ENCODE measurements around the gene KIT.

The KIT gene

DNA sequence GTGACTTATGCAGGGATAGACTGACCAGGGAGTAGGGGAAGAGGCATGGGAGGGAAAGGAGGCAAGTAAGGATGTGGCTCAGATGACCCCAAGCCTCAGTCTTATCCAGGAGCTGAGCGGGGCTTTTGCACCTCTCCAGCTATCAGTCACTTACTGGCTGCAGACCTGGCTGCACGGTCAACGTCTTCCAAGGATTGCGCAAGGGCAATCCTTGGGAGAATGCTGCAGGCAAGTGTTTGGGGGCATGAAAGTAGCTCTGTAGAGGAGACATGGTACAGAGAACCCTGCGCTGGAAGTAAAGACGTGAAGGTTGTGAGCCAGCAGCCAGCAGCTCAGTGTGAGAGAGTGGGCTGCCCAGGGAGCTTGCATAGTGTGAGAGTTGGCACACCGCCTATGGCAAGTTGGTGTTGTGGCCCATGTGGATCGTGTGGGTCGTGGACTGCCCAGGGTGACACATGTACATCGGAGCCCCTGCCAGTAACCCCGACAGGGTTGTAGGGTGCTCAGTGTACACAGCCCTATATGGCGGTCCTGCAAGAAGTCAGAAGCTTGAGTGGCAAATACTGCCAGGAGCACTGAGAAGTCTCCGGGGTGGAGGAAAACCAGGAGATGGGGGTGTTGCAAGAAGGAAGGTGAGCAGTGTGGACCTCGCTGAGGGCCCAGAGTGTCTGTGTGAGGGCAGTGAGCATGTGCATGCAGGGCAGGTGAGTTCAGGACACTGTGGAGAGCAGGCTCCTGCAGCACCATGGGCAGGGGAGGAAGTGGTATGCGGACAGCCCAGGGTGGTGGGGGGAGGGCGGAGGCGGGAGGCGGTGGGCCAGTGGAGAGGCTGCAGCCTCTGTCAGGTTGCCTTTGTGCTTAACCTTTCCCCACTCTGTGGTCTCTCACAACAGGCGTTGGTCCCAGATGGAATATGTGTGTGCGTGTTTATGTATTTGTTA lies 50.9 kb downstream of the KIT start:
- DNase-seq = no peak

- DNase-seq = no peak
Observed at GRCh38 chr4:54709400-54709799, 51.6 kb downstream of the KIT start.

- no peak for DNase-seq
Observed at GRCh38 chr4:54712206-54712605, 54.4 kb downstream of the KIT start.

GRCh38 chr4:54714631-54715030 lies 56.9 kb downstream of the KIT start:
- no peak for DNase-seq

DNA sequence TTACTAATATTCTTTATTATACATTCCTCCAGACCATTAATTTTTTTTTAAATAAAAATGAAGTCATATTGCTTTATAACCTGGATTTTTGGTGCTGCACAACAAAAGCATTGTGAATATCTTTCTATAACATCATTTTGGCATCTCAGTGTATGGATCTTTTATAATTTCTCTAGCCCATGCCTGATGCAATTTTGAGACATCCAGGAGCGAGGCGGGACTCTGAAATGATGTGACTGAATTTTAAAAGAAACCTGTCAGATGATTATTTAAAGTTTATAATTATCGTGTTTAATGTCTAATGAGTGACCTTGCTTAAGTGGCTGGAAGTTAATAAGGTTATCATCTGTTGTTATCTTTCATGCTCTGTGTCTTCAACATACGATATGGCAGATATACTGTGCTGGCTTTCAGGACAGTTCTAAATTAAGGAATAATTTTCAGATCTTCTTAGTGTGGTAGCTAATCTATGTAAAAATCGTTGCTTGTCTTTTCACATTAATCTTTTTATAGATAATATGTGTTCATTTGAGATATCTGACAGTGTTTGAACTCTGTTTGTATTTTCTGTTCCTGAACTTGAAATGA lies 58.8 kb downstream of the KIT start:
- no peak for DNase-seq

DNA sequence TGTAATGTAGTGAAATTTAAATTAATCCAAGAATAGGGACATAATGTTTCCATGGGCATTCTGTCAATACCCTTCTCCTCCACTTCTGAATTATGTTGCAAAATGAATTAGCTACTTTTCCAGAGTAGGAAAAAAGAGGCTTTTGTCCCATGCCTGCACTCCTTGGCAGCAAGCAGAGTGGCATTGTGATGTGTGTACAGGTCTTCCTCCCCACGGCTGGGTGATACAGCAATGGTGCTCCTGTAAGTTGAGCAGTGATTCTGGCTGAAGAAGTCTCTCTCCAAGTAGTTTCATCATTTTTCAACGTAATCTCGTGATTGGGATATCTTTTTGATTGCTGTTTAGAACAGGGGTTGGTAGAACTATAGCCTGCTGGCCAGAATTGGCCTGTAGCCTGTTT lies 59.9 kb downstream of the KIT start:
- no peak for DNase-seq

DNA sequence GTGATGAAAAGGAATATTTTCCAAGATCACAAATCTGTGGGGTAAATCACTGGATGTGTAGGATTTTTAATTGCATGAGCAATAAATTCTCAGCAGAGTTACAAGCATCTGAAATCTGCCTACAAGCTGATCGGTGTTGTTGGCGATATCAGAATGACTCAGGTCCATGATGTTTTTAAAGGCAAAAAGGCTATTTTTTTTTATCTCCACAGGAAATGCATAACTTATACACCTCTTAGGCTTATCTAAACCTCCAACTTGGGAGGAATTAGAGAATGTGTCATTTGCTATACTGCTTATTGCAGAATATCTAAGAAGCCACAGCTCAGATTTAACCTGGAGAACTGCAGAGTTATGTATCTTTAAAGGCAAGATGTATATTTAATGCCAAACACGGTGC lies 61.6 kb downstream of the KIT start:
- DNase-seq = no peak

DNA sequence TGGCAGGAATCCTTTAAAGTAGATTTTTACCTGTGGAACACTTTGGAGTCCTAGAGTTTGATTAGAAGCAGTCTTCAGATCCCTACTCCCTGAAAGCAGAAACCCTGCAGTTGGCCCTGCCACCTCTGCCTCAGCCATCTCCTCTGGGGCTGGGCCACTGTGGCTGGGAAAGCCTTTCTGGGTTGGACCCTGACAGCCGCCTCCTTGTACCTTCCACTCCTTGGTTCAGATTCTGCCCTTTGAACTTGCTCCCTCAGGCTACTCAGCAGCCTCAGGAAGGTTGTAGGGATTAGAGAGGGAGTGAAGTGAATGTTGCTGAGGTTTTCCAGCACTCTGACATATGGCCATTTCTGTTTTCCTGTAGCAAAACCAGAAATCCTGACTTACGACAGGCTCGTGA lies 65.5 kb downstream of the KIT start:
- no peak for DNase-seq

DNA sequence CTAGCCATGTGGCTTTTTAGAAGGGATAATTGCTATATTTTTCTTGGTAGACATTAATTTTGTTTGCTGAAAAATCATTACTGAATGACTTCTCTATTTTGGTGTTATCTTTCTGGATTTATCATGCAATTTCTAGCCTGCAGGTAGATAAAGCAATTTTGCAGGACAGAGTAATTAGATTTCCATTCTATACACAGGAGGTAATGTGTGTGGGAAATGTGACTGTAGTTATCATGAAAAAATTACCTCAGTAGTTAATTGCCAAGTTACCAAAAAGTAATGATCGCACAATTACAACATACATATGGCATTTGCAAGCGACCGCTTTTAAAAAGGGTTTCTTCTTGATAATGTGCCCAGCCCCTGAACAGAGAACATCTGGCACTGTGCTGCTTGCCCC lies 66.1 kb downstream of the KIT start:
- no peak for DNase-seq

GRCh38 chr4:54726907-54727306 lies 69.2 kb downstream of the KIT start:
- DNase-seq = no peak

DNA sequence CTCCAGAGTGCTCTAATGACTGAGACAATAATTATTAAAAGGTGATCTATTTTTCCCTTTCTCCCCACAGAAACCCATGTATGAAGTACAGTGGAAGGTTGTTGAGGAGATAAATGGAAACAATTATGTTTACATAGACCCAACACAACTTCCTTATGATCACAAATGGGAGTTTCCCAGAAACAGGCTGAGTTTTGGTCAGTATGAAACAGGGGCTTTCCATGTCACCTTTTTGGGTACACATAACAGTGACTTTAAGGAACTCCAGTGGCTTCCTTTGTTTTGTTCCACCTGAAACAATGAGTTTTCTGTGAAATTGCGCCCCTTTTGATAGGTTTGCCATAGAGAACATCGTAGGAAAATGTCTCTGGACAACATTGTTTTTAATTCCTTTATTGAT lies 69.6 kb downstream of the KIT start:
- DNase-seq = no peak

- no peak for DNase-seq
Observed at GRCh38 chr4:54728368-54728767, 70.6 kb downstream of the KIT start.

- no peak for DNase-seq
Observed at GRCh38 chr4:54729256-54729655, 71.5 kb downstream of the KIT start.

DNA sequence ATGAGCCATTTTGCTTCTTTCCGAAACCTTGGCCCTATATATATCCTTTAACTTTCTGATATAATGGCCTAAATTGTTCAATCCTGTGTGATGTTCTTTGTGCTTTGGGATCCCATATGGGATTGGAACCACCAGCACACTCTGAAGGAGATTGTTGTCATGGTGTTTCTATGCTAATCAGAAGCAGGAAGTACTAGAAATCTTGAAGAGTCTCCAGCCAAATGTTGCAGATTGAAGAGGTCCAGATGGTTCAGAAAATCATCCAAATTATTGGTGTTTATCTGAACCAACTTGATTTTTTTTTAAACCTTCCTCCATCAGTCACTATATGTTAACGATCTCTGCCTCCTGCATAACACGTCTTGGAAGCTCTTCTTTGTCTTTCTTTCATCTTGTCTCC lies 72.8 kb downstream of the KIT start:
- no peak for DNase-seq

DNA sequence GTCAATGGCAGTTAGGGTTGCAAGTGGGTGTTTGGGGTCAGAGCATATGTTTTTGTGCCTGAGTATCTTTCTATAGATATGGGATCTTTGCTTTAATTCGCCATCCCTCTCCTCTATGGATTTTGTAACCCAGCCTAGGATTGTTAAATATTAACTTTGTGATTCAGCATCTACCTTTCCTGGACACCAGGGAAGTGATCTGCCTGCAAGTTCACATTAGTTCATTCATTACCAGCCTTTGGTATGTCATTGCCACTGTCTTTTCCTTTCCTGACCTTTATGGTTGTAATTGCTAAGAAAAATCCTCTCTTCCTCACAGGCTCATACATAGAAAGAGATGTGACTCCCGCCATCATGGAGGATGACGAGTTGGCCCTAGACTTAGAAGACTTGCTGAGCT lies 73.8 kb downstream of the KIT start:
- DNase-seq = no peak

- no peak for DNase-seq
Observed at GRCh38 chr4:54731976-54732375, 74.2 kb downstream of the KIT start.

- no peak for DNase-seq
Observed at GRCh38 chr4:54737421-54737820, 79.7 kb downstream of the KIT start.

GRCh38 chr4:54741202-54741601 lies 83.4 kb downstream of the KIT start:
- no peak for DNase-seq

DNA sequence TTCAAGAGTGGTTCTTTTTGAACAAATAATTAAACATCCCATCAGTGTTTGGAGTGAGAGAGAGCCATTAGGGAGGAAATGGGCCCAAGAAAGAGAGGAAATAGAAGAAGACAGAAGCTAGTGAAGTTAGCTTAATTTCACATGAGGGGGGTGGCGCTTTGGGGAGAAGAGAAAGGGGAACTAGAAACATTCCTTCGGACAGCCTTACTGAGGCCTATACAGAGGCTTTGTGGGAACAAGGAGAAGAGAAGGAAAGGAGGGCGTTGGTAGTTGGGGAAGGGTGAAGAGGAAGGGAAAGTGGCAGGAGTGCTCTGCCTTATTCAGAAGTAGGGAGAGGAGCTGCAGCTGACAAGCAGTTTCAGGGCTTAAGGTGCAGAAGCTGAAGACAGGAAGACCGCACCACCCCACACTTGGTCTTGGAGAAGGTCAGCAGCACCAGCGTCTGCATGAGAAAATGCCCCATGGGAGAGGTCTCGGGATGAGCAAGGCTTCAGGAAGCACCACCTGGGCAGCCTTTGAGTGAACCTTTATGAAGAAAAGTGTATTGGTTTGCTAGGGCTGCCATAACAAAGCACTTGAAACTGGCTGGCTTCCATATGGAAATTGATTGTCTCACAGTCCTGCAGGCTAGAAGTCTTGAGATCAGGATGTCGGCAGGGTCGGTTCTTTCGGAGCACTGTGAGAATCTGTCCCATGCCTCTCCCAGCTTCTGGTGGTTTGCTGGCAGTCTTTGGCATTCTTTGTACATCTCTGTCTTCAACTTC lies 85.1 kb downstream of the KIT start:
- no peak for DNase-seq

DNA sequence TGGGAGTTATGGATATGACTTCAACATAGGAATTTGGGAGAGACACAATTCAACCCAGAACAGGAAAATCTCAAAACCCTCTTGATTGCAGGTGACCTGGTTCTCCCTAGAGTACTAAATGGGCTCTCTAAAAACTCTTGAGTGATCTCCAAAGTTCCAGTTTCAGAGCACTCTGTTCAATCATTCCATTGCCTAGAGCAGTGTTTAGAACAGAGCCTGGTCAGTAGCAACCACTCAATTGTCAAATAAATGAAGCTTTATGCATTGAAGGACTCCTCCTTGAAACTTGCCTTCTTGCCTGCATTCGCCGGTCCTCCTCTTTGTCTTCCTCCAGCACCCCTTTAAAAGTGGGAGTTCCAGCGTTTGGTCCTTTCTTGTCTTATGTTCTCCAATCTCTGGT lies 85.8 kb downstream of the KIT start:
- no peak for DNase-seq

DNA sequence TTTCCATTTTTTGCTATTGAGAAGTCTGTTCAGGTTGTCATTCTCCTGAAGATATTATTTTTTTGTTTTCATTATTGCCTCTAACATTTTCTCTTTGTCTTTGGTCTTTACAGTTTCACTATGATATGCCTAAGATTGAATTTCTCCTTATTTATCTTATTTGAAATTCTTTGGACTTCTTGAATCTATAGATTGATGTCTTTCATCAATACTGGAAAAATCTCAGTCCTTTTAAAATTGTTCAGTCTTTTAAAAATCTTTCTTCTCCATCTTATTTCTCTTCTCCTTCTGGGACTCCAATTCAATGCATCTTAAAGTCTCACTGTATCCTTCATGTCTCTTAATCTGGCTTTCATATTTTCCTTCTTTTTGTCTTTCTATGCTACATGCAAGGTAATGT lies 86.7 kb downstream of the KIT start:
- DNase-seq = no peak

DNA sequence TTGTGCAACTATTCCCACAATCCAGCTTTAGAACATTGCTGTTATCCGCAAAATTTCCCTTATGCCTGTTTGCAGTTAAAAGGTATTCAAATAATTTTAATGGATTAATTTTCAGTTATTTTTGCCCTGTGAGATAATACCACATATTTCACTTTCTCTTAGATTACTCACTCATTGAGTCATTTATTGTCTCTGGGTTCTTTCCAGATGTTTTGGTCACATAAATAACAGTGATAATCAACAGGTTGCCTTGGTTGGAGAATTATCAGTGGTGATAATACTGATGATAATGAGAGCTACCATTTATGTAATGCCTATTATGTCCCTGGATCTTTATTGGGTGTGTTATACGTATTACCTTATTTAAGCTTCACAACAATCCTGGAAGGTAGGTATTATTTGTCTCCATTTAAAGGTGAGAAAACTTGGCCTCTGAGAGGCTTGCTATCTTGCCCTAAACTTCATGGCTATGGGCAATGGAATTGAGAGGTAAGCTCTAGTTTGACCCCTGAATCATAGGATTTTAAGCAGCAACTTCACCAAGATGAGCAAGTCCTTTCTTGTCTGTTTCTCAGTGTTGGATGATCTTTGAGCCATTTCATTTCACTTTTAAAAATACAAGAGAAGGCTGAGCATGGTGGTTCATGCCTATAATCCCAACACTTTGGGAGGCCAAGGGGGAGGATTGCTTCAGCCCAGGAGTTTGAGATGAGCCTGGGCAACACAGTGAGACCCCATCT lies 87.4 kb downstream of the KIT start:
- no peak for DNase-seq

GRCh38 chr4:54746218-54746617 lies 88.5 kb downstream of the KIT start:
- DNase-seq = no peak

Measured in activated CD4-positive, alpha-beta T cell treated with anti-CD3 and anti-CD28 coated beads, Interleukin-2, amount 50 U/mL, for 16 hours (primary cell).